ENCODE data around the gene POU4F3.
"Not testable (repeated sequence)": the region's sequence is repeated elsewhere in the genome, so short reads cannot be mapped to it uniquely, and the experiment has no call there.

The POU4F3 gene

DNA sequence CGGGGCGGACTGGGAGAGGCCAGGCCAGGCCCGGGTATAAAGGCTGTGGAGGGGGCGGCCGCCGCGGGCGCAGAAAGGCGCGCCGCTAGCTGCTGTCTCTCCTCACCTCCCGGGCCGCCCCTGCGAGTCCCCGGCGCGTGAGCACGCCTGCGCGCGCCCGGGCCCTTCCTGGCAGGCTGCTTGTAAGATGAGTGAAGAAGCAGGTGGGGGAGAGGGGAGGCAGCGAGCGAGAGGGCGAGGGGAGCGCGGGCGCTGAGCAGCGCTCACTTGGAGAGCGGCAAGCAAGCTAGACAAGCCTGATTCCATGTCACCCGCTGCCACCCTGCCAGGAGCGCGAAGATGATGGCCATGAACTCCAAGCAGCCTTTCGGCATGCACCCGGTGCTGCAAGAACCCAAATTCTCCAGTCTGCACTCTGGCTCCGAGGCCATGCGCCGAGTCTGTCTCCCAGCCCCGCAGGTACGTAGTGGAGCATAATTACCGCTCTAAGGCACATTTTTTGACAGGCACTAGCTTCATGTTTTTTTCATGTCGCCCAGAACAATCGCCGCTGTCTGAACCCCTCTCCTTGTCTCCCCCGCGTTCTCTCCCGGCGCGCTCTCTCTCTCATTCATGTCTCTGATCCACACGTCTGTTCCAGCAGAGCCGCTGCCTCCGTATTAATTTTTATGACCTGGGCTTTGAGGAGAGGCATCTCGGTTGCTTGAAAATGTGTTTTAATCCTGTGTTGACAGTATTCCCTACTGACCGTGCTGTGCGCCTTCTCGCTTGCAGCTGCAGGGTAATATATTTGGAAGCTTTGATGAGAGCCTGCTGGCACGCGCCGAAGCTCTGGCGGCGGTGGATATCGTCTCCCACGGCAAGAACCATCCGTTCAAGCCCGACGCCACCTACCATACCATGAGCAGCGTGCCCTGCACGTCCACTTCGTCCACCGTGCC is at the start of gene POU4F3:
Gene POU4F3 (plus strand): TSS at position 66 of the 941 bp plus-strand sequence. CDS start 274 bp downstream, at position 340.
- TF ChIP-seq CTCF (IDR thresholded peaks at IDR 0.05; ENCODE audit: extremely low read depth, insufficient read depth, missing control alignments) = no peak
- peak; percentile 28 for DNase-seq (ENCODE audit: low spot score)

DNA sequence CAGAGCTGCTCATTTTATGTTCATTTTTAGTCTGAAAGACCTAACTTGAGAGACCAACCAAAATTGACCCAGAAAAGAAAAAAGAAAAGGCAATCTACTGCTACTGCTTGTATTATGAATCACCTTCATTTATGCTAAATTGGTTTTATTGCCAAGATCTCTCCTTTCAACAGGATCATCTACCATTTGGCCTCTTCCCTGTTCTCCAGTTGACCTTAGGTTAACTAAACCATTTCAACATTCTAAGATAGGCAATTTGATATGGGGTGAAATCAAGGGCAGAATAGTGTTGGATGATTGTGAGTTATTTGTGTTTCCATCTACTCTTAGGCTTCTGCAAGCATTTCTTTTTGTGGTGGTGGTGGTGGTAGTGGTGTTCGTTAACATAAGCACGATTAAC is 48.3 kb upstream of the POU4F3 start:
- no peak for DNase-seq (ENCODE audit: low spot score)
- in situ Hi-C loops (cut with MboI; ENCODE audit: low pct_unique_long_range_greater_than_20kb, low sequenced_read_pairs, unreplicated experiment) = no loop called here
- no peak for TF ChIP-seq CTCF (IDR thresholded peaks at IDR 0.05; ENCODE audit: extremely low read depth, insufficient read depth, missing control alignments)

More for the DNA sequence above, at the start of gene POU4F3:
- in situ Hi-C loops (cut with MboI; ENCODE audit: low pct_unique_long_range_greater_than_20kb, low sequenced_read_pairs, unreplicated experiment) = no loop called here

DNA sequence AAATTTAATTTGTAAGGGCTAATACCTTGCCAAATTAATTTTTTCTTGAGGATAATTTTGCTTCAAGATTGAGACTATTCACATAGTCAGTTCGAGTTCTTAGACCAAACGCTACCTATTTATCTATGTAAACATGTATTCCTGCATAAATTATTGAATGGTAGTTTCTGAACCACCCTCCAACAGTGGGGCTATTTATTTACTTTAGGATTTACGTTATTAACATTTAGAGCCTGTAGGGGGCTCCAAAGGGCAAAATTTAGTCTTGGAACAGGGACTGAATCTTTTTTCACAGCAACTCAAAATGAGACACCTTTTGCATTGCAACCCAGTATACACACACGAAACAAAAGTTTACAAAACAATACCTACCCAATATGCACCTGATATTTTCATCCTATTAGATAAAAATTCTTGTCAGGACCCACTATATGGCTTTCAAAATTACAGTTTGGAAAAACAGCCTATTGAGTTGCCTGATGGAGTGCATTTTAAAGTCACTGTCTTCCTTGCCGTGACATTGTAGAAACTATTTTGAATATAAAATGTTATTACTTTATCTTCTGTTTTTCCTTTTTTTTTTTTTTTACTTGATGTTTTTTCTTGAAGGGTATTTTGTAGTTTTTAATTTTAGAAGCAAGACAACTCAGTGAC is 47.1 kb upstream of the POU4F3 start:
- in situ Hi-C loops (cut with MboI; ENCODE audit: low pct_unique_long_range_greater_than_20kb, low sequenced_read_pairs, unreplicated experiment) = no loop called here
- peak; percentile 46 for TF ChIP-seq CTCF (IDR thresholded peaks at IDR 0.05; ENCODE audit: extremely low read depth, insufficient read depth, missing control alignments)
- DNase-seq (ENCODE audit: low spot score) = peak; percentile 51

- in situ Hi-C loops (cut with MboI; ENCODE audit: low pct_unique_long_range_greater_than_20kb, low sequenced_read_pairs, unreplicated experiment) = no loop called here
- no peak for TF ChIP-seq CTCF (IDR thresholded peaks at IDR 0.05; ENCODE audit: extremely low read depth, insufficient read depth, missing control alignments)
- no peak for DNase-seq (ENCODE audit: low spot score)
Measured at GRCh38 chr5:146296245-146296644, 42.4 kb upstream of the POU4F3 start.

GRCh38 chr5:146298920-146299319 is 39.7 kb upstream of the POU4F3 start:
- in situ Hi-C loops (cut with MboI; ENCODE audit: low pct_unique_long_range_greater_than_20kb, low sequenced_read_pairs, unreplicated experiment); DNase-seq (ENCODE audit: low spot score): not testable (repeated sequence)

DNA sequence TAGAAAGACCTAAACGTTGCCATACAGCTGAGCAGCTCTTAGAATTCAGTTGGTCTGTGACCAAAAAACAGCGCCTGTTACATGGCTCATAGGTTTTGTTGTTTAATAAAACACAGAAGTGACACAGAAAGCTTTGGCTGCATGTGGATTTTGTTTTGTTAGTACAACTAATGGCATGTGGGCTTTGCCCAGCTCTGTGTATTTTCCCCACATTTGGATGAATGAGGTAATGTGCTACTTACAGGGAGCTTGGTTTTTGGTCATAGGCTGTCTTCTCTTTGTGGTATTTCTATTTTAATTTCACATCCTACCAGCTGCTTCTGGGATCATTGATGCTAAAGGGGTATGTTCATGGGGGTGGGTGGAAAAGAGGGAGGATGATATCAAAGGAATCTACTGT is 37.0 kb upstream of the POU4F3 start:
- TF ChIP-seq CTCF (IDR thresholded peaks at IDR 0.05; ENCODE audit: extremely low read depth, insufficient read depth, missing control alignments) = no peak
- no peak for DNase-seq (ENCODE audit: low spot score)
- in situ Hi-C loops (cut with MboI; ENCODE audit: low pct_unique_long_range_greater_than_20kb, low sequenced_read_pairs, unreplicated experiment) = no loop called here

DNA sequence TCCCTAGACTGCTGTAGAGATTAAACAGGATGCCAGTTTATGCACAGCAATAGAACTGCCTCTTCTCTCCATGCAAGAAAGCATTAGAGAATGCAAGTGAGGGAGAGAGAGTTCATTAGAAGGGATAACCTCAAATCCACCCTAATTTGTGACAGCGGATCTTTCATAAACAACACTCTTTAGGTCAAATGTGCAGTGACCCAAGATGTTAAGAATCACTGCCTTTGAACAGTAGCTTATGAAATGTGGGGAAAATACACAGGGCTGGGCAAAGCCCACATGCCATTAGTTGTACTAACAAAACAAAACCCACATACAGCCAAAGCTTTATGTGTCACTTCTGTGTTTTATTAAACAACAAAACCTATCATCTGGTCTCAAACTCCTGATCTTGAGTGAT is 36.2 kb upstream of the POU4F3 start:
- in situ Hi-C loops (cut with MboI; ENCODE audit: low pct_unique_long_range_greater_than_20kb, low sequenced_read_pairs, unreplicated experiment) = no loop called here
- DNase-seq (ENCODE audit: low spot score) = no peak
- TF ChIP-seq CTCF (IDR thresholded peaks at IDR 0.05; ENCODE audit: extremely low read depth, insufficient read depth, missing control alignments) = no peak
